Ovary (tissue), 9 donors: ENCODE results near the gene PCDHGA11. TPM values are rescaled to one million over a fixed set of nuclear protein-coding genes. Genes with fewer than 3 reads are reported as not detected.
"Not testable (repeated sequence)": the region's sequence is repeated elsewhere in the genome, so short reads cannot be mapped to it uniquely, and the experiment has no call there.

Experiments
- DNase-seq, 5 donors: peaks; one replicate each; pipeline ENCODE4 v3.0.0-alpha.2; 2019 to 2020
- H3K27ac ChIP-seq, 2 donors: fragments of 200-600 bp; one replicate each; pipeline versions ENCODE4 v1.5.1 to v1.8.0; 2019 to 2022
- H3K27me3 ChIP-seq: fragments of 200-600 bp; one replicate; pipeline ENCODE4 v1.8.0; 2022
- H3K36me3 ChIP-seq: fragments of 200-600 bp; sonication (generic); one replicate; pipeline ENCODE4 v1.5.1; 2019
- H3K4me1 ChIP-seq: one replicate; pipeline ENCODE4 v1.8.1; 2013; ENCODE audit warnings: mild to moderate bottlenecking, moderate library complexity; ENCODE audit not compliant: insufficient read depth
- H3K4me3 ChIP-seq: fragments of 200-600 bp; sonication (generic); one replicate; pipeline ENCODE4 v1.5.1; 2017
- H3K9me3 ChIP-seq, 2 donors: fragments of 200-600 bp in 1 of 2; sonication (generic) in 1 of 2; one replicate each; pipeline versions ENCODE4 v1.5.1 to v1.8.1; 2013 to 2019; ENCODE audit warnings: mild to moderate bottlenecking in 1 of 2, moderate library complexity in 1 of 2
- EP300 ChIP-seq: sonication (generic); formaldehyde crosslinking; IDR thresholded peaks from one replicate; pipeline ENCODE4 v1.6.1; 2017; ENCODE audit warnings: antibody characterized with exemption
- POLR2A ChIP-seq: fragments of 450-650 bp; IDR thresholded peaks from one replicate; pipeline ENCODE4 v1.6.1; 2017; ENCODE audit warnings: antibody characterized with exemption, mild to moderate bottlenecking, moderate library complexity
- WGBS, 3 donors: extraction: QIAGEN DNeasy Blood & Tissue Kit in 1 of 3; methylation state at CpG; one replicate each; pipeline versions ENCODE4 v1.1.5 to v1.1.7; 2013 to 2017; 5-methylcytosine and 5-hydroxymethylcytosine counted together
- intact Hi-C, 4 donors: fragments of 100-400 bp; cut with DNase I; formaldehyde crosslinking; loops; one replicate each; pipeline versions ENCODE4 v1.11.0 to v1.15.1; 2022 to 2023
- polyA plus RNA-seq, 2 donors: library from polyadenylated mRNA; stranded (reverse); fragments of 200-250 nt in 1 of 2; fragments of 350-450 nt in 1 of 2; fragmentation: Illumina TruSeq in 1 of 2; extraction: RNeasy Lipid Tissue Mini Kit (QIAGEN cat#74804) in 1 of 2; gene quantifications; one replicate each; pipeline ENCODE4 v1.2.3, GENCODE V29; 2013 to 2014
- total RNA-seq, 7 donors: library from RNA; depleted of rRNA in 2 of 7; stranded (reverse); fragments of >200 nt in 2 of 7; fragmentation: NEBNext Ultra II Directional in 3 of 7; extraction: Animal tissue kit (Norgen Biotek cat#: 25700) in 3 of 7; gene quantifications; one replicate each; pipeline versions ENCODE4 v1.1.0 to v1.2.4, GENCODE V29; 2016 to 2023
- TF ChIP-seq, protein P1 (sequence below), 3 donors: fragments of 450-650 bp in 2 of 3; fragments of 200-600 bp in 1 of 3; IDR thresholded peaks; one replicate each; pipeline versions ENCODE4 v1.5.1 to v1.8.0; 2016 to 2022; ENCODE audit warnings: antibody characterized with exemption in 3 of 3, mild to moderate bottlenecking in 1 of 3
- donor health status: DM: no; HTN: no; CAD: no; lungs with moderate emphysema.
- donor health status: DM: no; HTN: no; CAD: no.
- donor health status: Bipolar disorder and iron deficiency.
- donor health status: DM: yes; HTN: yes; CAD: no.
- donor health status: DM: no; HTN: no; CAD: no.
- donor health status: DM: yes; HTN: yes; CAD: no.

The PCDHGA11 gene
- total and polyA plus RNA-seq, 9 donors: 1.4 to 7.7 (median 4.7) TPM

DNA sequence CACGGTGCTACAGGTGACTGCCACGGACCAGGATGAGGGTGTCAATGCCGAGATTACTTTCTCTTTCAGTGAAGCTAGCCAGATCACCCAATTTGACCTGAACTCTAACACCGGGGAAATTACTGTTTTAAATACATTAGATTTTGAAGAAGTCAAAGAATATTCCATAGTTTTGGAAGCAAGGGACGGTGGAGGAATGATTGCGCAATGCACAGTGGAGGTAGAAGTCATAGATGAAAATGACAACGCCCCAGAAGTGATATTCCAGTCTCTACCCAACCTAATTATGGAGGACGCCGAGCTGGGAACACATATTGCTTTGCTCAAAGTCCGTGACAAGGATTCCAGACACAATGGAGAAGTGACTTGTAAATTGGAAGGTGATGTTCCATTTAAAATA, 32.2 kb upstream of the PCDHGA11 start:
- intact Hi-C loops: loop anchor here in 1 of 4 donors (1.0 kb wide), 1 partner anchor 7 kb away; no protein-coding TSS in a partner anchor

DNA sequence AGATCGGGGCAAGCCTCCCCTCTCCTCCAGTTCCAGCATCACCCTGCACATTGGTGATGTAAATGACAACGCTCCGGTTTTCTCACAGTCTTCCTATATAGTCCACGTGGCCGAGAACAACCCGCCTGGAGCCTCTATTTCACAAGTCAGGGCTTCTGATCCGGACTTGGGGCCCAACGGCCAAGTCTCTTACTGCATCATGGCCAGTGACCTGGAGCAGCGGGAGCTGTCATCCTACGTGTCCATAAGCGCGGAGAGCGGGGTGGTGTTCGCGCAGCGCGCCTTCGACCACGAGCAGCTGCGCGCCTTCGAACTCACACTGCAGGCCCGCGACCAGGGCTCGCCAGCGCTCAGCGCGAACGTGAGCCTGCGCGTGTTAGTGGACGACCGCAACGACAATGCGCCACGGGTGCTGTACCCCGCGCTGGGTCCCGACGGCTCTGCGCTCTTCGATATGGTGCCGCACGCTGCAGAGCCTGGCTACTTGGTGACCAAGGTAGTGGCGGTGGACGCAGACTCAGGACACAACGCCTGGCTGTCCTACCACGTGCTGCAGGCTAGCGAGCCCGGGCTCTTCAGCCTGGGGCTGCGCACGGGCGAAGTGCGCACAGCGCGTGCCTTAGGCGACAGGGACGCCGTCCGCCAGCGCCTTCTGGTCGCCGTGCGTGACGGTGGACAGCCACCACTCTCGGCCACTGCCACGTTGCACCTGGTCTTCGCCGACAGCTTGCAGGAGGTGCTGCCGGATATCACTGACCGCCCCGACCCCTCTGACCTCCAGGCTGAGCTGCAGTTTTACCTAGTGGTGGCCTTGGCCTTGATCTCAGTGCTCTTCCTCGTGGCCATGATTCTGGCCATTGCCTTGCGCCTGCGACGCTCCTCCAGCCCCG, 31.5 kb upstream of the PCDHGA11 start:
- Histone ChIP-seq H3K4me3 (no peak overlapping the region), H3K27me3 (no peaks in the 10 kb centered on the region), H3K4me1 (no peaks in the 10 kb centered on the region), H3K9me3 (peaks cover 15 to 61% of the 10 kb centered on the region in 2 donors), H3K36me3 (no peaks in the 10 kb centered on the region), H3K27ac (no peak overlapping the region)
- intact Hi-C loops: loop anchor here in 2 of 4 donors (1.0 to 10.0 kb wide), 2 partner anchors 8 to 165 kb away; no protein-coding TSS in a partner anchor
- TF ChIP-seq, protein P1, sequence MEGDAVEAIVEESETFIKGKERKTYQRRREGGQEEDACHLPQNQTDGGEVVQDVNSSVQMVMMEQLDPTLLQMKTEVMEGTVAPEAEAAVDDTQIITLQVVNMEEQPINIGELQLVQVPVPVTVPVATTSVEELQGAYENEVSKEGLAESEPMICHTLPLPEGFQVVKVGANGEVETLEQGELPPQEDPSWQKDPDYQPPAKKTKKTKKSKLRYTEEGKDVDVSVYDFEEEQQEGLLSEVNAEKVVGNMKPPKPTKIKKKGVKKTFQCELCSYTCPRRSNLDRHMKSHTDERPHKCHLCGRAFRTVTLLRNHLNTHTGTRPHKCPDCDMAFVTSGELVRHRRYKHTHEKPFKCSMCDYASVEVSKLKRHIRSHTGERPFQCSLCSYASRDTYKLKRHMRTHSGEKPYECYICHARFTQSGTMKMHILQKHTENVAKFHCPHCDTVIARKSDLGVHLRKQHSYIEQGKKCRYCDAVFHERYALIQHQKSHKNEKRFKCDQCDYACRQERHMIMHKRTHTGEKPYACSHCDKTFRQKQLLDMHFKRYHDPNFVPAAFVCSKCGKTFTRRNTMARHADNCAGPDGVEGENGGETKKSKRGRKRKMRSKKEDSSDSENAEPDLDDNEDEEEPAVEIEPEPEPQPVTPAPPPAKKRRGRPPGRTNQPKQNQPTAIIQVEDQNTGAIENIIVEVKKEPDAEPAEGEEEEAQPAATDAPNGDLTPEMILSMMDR (IDR thresholded peaks at IDR 0.05): no peak
- no peak for TF ChIP-seq POLR2A
- TF ChIP-seq EP300: no peak
- 30 to 46% (median 32%) methylated on average over 50 to 77 of the region's 77 CpGs for WGBS, 3 donors
- DNase-seq: no peak

More for the DNA sequence above, 32.2 kb upstream of the PCDHGA11 start:
- WGBS, 3 donors: 45 to 55% (median 47%) methylated on average over 10 of the region's 10 CpGs
- no peaks in the 10 kb centered on the region for H3K36me3 ChIP-seq
- no peak overlapping the region for H3K27ac ChIP-seq
- no peak overlapping the region for H3K4me3 ChIP-seq
- H3K4me1 ChIP-seq: no peaks in the 10 kb centered on the region
- peaks cover 19 to 57% of the 10 kb centered on the region in 2 donors for H3K9me3 ChIP-seq
- TF ChIP-seq, protein P1 (IDR thresholded peaks at IDR 0.05): no peak
- TF ChIP-seq POLR2A (no peak), EP300 (no peak)
- no peak for DNase-seq
- H3K27me3 ChIP-seq: no peaks in the 10 kb centered on the region

DNA sequence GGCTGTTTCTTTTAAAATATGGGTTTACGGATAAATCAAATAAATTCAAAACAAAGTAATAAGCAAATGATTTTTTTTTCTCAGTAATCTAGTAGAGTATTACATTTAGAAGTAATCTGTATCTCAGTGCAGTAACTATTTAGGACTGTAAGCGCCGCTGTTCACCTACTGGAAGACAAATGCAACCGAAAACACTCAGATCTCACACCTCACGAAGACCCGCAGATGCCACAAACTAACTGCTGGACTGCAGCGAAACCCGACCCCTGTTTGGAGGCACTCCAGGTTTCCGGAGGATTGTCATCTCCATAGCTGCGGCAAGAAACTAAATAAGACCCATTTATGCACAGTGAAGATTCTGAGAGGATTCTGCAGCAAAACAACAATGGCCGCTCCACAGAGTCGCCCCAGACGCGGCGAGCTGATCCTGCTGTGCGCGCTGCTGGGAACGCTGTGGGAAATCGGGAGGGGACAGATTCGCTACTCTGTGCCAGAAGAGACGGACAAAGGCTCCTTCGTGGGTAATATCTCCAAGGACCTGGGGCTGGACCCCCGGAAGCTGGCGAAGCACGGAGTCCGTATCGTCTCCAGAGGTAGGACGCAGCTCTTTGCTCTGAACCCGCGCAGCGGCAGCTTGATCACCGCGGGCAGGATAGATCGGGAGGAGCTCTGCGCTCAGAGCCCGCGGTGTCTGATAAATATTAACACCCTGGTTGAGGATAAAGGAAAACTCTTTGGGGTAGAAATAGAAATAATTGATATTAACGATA, 28.2 kb upstream of the PCDHGA11 start, which contains the start of gene PCDHGA8:
Gene PCDHGA8, plus strand, starts transcription at position 205 of the 770 bp plus-strand sequence. Its CDS starts 181 bp downstream, at position 386.
- H3K27ac ChIP-seq: no peak within 1 kb of the TSS
- TF ChIP-seq, protein P1 (IDR thresholded peaks at IDR 0.05): no peak
- TF ChIP-seq EP300: no peak
- TF ChIP-seq POLR2A: no peak
- intact Hi-C loops: loop anchor here in 1 of 4 donors (10.0 kb wide), 1 partner anchor 162 kb away; no protein-coding TSS in a partner anchor
- DNase-seq: no peak
- no peaks in the 10 kb centered on the region for H3K27me3 ChIP-seq
- no peaks in the 10 kb centered on the region for H3K4me1 ChIP-seq
- no peaks in the 10 kb centered on the region for H3K36me3 ChIP-seq
- 24 to 34% (median 26%) methylated on average over 38 of the region's 38 CpGs for WGBS, 3 donors
- no peak within 1 kb of the TSS for H3K4me3 ChIP-seq
- H3K9me3 ChIP-seq: peaks cover 9 to 50% of the 10 kb centered on the region in 2 donors

DNA sequence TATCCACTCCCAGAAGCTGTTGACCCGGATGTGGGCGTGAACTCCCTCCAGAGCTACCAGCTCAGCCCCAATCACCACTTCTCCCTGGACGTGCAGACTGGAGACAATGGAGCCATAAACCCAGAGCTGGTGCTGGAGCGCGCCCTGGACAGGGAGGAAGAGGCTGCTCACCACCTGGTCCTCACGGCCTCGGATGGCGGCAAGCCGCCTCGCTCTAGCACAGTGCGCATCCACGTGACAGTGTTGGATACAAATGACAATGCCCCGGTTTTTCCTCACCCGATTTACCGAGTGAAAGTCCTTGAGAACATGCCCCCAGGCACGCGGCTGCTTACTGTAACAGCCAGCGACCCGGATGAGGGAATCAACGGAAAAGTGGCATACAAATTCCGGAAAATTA, 27.6 kb upstream of the PCDHGA11 start:
- H3K4me3 ChIP-seq: no peak overlapping the region
- TF ChIP-seq, protein P1 (IDR thresholded peaks at IDR 0.05): no peak
- TF ChIP-seq EP300 (no peak), POLR2A (no peak)
- WGBS, 3 donors: 30 to 44% (median 30%) methylated on average over 21 of the region's 21 CpGs
- H3K4me1 ChIP-seq: no peaks in the 10 kb centered on the region
- peaks cover 9 to 48% of the 10 kb centered on the region in 2 donors for H3K9me3 ChIP-seq
- intact Hi-C loops: loop anchor here in 1 of 4 donors (10.0 kb wide), 1 partner anchor 162 kb away; no protein-coding TSS in a partner anchor
- H3K27me3 ChIP-seq: no peaks in the 10 kb centered on the region
- no peak overlapping the region for H3K27ac ChIP-seq
- no peaks in the 10 kb centered on the region for H3K36me3 ChIP-seq
- DNase-seq: no peak

DNA sequence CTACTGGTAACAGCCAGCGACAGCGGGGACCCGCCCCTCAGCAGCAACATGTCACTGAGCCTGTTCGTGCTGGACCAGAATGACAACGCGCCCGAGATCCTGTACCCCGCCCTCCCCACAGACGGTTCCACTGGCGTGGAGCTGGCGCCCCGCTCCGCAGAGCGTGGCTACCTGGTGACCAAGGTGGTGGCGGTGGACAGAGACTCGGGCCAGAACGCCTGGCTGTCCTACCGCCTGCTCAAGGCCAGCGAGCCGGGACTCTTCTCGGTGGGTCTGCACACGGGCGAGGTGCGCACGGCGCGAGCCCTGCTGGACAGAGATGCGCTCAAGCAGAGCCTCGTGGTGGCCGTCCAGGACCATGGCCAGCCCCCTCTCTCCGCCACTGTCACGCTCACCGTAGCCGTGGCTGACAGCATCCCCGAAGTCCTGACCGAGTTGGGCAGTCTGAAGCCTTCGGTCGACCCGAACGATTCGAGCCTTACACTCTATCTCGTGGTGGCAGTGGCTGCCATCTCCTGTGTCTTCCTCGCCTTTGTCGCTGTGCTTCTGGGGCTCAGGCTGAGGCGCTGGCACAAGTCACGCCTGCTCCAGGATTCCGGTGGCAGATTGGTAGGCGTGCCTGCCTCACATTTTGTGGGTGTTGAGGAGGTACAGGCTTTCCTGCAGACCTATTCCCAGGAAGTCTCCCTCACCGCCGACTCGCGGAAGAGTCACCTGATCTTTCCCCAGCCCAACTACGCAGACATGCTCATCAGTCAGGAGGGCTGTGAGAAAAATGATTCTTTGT, 26.3 kb upstream of the PCDHGA11 start:
- H3K36me3 ChIP-seq, H3K4me3 ChIP-seq, H3K4me1 ChIP-seq, H3K27me3 ChIP-seq, DNase-seq, H3K27ac ChIP-seq: not testable (repeated sequence)
- WGBS, 3 donors: 29 to 46% (median 39%) methylated on average over 44 to 49 of the region's 53 CpGs
- intact Hi-C loops: loop anchor here in 1 of 4 donors (10.0 kb wide), 1 partner anchor 160 kb away; no protein-coding TSS in a partner anchor
- peaks cover 14 to 44% of the 10 kb centered on the region in 2 donors for H3K9me3 ChIP-seq
